NCI-H2227 (cell line): ENCODE measurements around the gene SAFB.
"Not testable (repeated sequence)": the region's sequence is repeated elsewhere in the genome, so short reads cannot be mapped to it uniquely, and the experiment has no call there.

Experiments used
- DNase-seq: peaks from one replicate; lab custom pipeline; 2025; ENCODE audit not compliant: unreplicated experiment; lab: John Stamatoyannopoulos, UW

SAFB gene

GRCh38 chr19:5696196-5697021, 73.5 kb downstream of the SAFB start:
- DNase-seq, result no peak

- DNase-seq, result no peak
These were observed 74.4 kb downstream of the SAFB start for GRCh38 chr19:5697022-5697889.

GRCh38 chr19:5697890-5698634, 75.2 kb downstream of the SAFB start:
- DNase-seq, result no peak

GRCh38 chr19:5698635-5699422, 75.9 kb downstream of the SAFB start:
- no peak for DNase-seq

GRCh38 chr19:5700455-5701092, 77.7 kb downstream of the SAFB start:
- DNase-seq, result no peak

- not testable (repeated sequence) for DNase-seq
These were observed 79.1 kb downstream of the SAFB start for GRCh38 chr19:5702053-5702410.

- no peak for DNase-seq
These were observed 81.2 kb downstream of the SAFB start for GRCh38 chr19:5703819-5704818.

- no peak for DNase-seq
These were observed 82.7 kb downstream of the SAFB start for GRCh38 chr19:5705552-5705951.

- DNase-seq, result no peak
These were observed 84.1 kb downstream of the SAFB start for GRCh38 chr19:5706876-5707573.

- no peak for DNase-seq
These were observed 85.0 kb downstream of the SAFB start for GRCh38 chr19:5707576-5708575.

GRCh38 chr19:5711025-5711424, 88.1 kb downstream of the SAFB start:
- DNase-seq, result no peak

- DNase-seq, result no peak
These were observed 88.9 kb downstream of the SAFB start for GRCh38 chr19:5711713-5712161.

- no peak for DNase-seq
These were observed 90.3 kb downstream of the SAFB start for GRCh38 chr19:5713228-5713627.

- no peak for DNase-seq
These were observed 91.9 kb downstream of the SAFB start for GRCh38 chr19:5714816-5715215.

GRCh38 chr19:5717215-5717935, 94.5 kb downstream of the SAFB start:
- DNase-seq, result no peak
